Naive thymus-derived CD8-positive, alpha-beta T cell (primary cell): Measurements from ENCODE around the gene S100A7A. TPM values are rescaled to one million over a fixed set of nuclear protein-coding genes. Genes with fewer than 3 reads are reported as not detected.
A peak's percentile ranks its signal among the peaks of the same experiment; 100 is the strongest.
"Not testable (repeated sequence)": the region's sequence is repeated elsewhere in the genome, so short reads cannot be mapped to it uniquely, and the experiment has no call there.

Experiments used
- ATAC-seq, 2 donors: fragments of 150-1000 bp; cut with Tn5 transposase in 1 of 2; sonication (Bioruptor Pico), chemical (Tn5 transposase) in 1 of 2; 1 replicate in 1 of 2; 2 replicates in 1 of 2; pipeline ENCODE4 v1.10.0; 2021; ENCODE audit warnings: mild to moderate bottlenecking in 2 of 2, moderate library complexity in 2 of 2
- POLR2A ChIA-PET: fragments of 350-600 bp; sonication (Branson Sonifier 250); formaldehyde crosslinking; loops from one replicate; lab custom pipeline; 2021; ENCODE audit warnings: antibody characterized with exemption; lab: Charles Lee
- DNase-seq, 10 donors: peaks; one replicate each; pipeline versions ENCODE4 v3.0.0 to v3.0.0-alpha.2; 2020 to 2022
- H3K27ac Mint-ChIP-seq, 10 donors: one replicate each; pipeline ENCODE4 v1.8.0; 2020 to 2022; ENCODE audit warnings: mild to moderate bottlenecking in 10 of 10, mixed read lengths in 10 of 10, moderate library complexity in 4 of 10, inconsistent platforms in 1 of 10
- H3K27me3 Mint-ChIP-seq, 5 donors: one replicate each; pipeline ENCODE4 v1.8.0; 2021 to 2022; ENCODE audit warnings: mixed read lengths in 5 of 5
- H3K36me3 Mint-ChIP-seq, 3 donors: one replicate each; pipeline ENCODE4 v1.8.0; 2020 to 2022; ENCODE audit warnings: mixed read lengths in 3 of 3, mild to moderate bottlenecking in 2 of 3, inconsistent platforms in 1 of 3
- H3K4me1 Mint-ChIP-seq, 4 donors: one replicate each; pipeline ENCODE4 v1.8.0; 2021 to 2022; ENCODE audit warnings: mixed read lengths in 4 of 4
- H3K4me3 Mint-ChIP-seq, 10 donors: one replicate each; pipeline ENCODE4 v1.8.0; 2020 to 2022; ENCODE audit warnings: mild to moderate bottlenecking in 10 of 10, mixed read lengths in 10 of 10, moderate library complexity in 6 of 10, inconsistent platforms in 1 of 10
- H3K9me3 Mint-ChIP-seq, 9 donors: one replicate each; pipeline ENCODE4 v1.8.0; 2020 to 2022; ENCODE audit warnings: mixed read lengths in 9 of 9, mild to moderate bottlenecking in 3 of 9, inconsistent platforms in 1 of 9, moderate library complexity in 1 of 9
- polyA plus RNA-seq, 3 donors: library from polyadenylated mRNA; unstranded; fragments of 300-500 nt; fragmentation: Illumina TruSeq; gene quantifications; one replicate each; pipeline ENCODE4 v1.2.3, GENCODE V29; 2021
- total RNA-seq, 8 experiments: library from RNA in 2 of 8; stranded (reverse) in 2 of 8; gene quantifications; one replicate each; pipeline ENCODE4 v1.2.3 and lab custom pipeline; 2021 to 2026

S100A7A gene
- total and polyA plus RNA-seq, 5 experiments from 2014 or later, result not detected

- Mint-ChIP-seq H3K4me3 (no peak overlapping the region), H3K4me1 (no peaks in the 10 kb centered on the region), H3K27ac (no peak overlapping the region), H3K36me3 (peaks cover 0 to 4% (median 0%) of the 10 kb centered on the region in 3 donors), H3K9me3 (peaks cover 0 to 2% (median 0%) of the 10 kb centered on the region in 9 donors), H3K27me3 (peaks cover 15 to 35% (median 25%) of the 10 kb centered on the region in 5 donors)
- POLR2A ChIA-PET, result no interaction called here
- no peak for ATAC-seq
- no peak for DNase-seq
Observed at GRCh38 chr1:153456396-153456795, 40.1 kb downstream of the S100A7A start.

GRCh38 chr1:153459655-153460054 is 43.3 kb downstream of the S100A7A start:
- Mint-ChIP-seq H3K27me3 (peaks cover 10 to 39% (median 32%) of the 10 kb centered on the region in 5 donors), H3K4me1 (no peaks in the 10 kb centered on the region), H3K36me3 (peaks cover 0 to 3% (median 0%) of the 10 kb centered on the region in 3 donors), H3K9me3 (no peaks in the 10 kb centered on the region), H3K27ac (no peak overlapping the region), H3K4me3 (no peak overlapping the region)
- POLR2A ChIA-PET, result no interaction called here
- ATAC-seq, result no peak
- no peak for DNase-seq

GRCh38 chr1:153460551-153460950 is 44.2 kb downstream of the S100A7A start, which contains the start of gene S100A7:
Gene S100A7 (minus strand): TSS chr1:153460651. CDS start chr1:153459013, 1,638 bp downstream.
- no peak within 1 kb of the TSS for H3K4me3 Mint-ChIP-seq
- no peaks in the 10 kb centered on the region for H3K36me3 Mint-ChIP-seq
- H3K27me3 Mint-ChIP-seq, result peaks cover 11 to 36% (median 30%) of the 10 kb centered on the region in 5 donors

GRCh38 chr1:153462741-153463140 is 46.4 kb downstream of the S100A7A start:
- H3K9me3 Mint-ChIP-seq, H3K4me1 Mint-ChIP-seq, DNase-seq, H3K36me3 Mint-ChIP-seq, H3K27ac Mint-ChIP-seq, POLR2A ChIA-PET, ATAC-seq, H3K4me3 Mint-ChIP-seq: not testable (repeated sequence)
- H3K27me3 Mint-ChIP-seq, result peaks cover 14 to 26% (median 24%) of the 10 kb centered on the region in 5 donors

More at GRCh38 chr1:153460551-153460950, 44.2 kb downstream of the S100A7A start, which contains the start of gene S100A7:
- H3K27ac Mint-ChIP-seq, result no peak within 1 kb of the TSS
- ATAC-seq, result no peak
- DNase-seq, result no peak
- peaks cover 0 to under 1% (median 0%) of the 10 kb centered on the region in 4 donors for H3K4me1 Mint-ChIP-seq
- H3K9me3 Mint-ChIP-seq, result no peaks in the 10 kb centered on the region
- POLR2A ChIA-PET, result no interaction called here

GRCh38 chr1:153465811-153466636 is 49.7 kb downstream of the S100A7A start:
- ATAC-seq (peak; percentile 75 to 76), DNase-seq (peak; percentile 12 to 71 (median 51))
- peaks cover 0 to 4% (median 0%) of the 10 kb centered on the region in 4 donors for H3K4me1 Mint-ChIP-seq
- POLR2A ChIA-PET, result interaction anchor here (0.7 kb wide), 1 partner anchor 29 kb away, joined by 3 read pairs; no protein-coding TSS in a partner anchor
- H3K36me3 Mint-ChIP-seq, result peaks cover 0 to 6% (median 3%) of the 10 kb centered on the region in 3 donors
- peaks cover 11 to 27% (median 24%) of the 10 kb centered on the region in 5 donors for H3K27me3 Mint-ChIP-seq
- H3K4me3 Mint-ChIP-seq, result no peak overlapping the region
- H3K27ac Mint-ChIP-seq, result no peak overlapping the region
- peaks cover 0 to 9% (median 5%) of the 10 kb centered on the region in 9 donors for H3K9me3 Mint-ChIP-seq

- Mint-ChIP-seq H3K4me3 (no peak overlapping the region), H3K9me3 (peaks cover 0 to 15% (median 10%) of the 10 kb centered on the region in 9 donors), H3K36me3 (peaks cover 0 to 10% (median 3%) of the 10 kb centered on the region in 3 donors), H3K4me1 (peaks cover 0 to 4% (median 0%) of the 10 kb centered on the region in 4 donors), H3K27me3 (peaks cover 8 to 27% (median 24%) of the 10 kb centered on the region in 5 donors), H3K27ac (no peak overlapping the region)
- no peak for ATAC-seq
- POLR2A ChIA-PET, result no interaction called here
- no peak for DNase-seq
Observed at GRCh38 chr1:153466908-153467307, 50.6 kb downstream of the S100A7A start.

- no peak for ATAC-seq
- peaks cover 5 to 24% (median 17%) of the 10 kb centered on the region in 5 donors for H3K27me3 Mint-ChIP-seq
- H3K36me3 Mint-ChIP-seq, result peaks cover 2 to 36% (median 10%) of the 10 kb centered on the region in 3 donors
- no peak for DNase-seq
- peaks cover 0 to 3% (median under 1%) of the 10 kb centered on the region in 4 donors for H3K4me1 Mint-ChIP-seq
- POLR2A ChIA-PET, result no interaction called here
- H3K9me3 Mint-ChIP-seq, result peaks cover 3 to 37% (median 30%) of the 10 kb centered on the region in 9 donors
- H3K4me3 Mint-ChIP-seq, result no peak overlapping the region
- no peak overlapping the region for H3K27ac Mint-ChIP-seq
Observed at GRCh38 chr1:153470707-153471106, 54.4 kb downstream of the S100A7A start.

Other genes starting within 250 kb of the S100A7A start
- gene LELP1, start 213.1 kb upstream of the S100A7A start, total RNA-seq, result not detected
- not detected for gene LELP1, start 213.1 kb upstream of the S100A7A start, polyA plus RNA-seq
- not detected for gene PRR9, start 198.9 kb upstream of the S100A7A start, total RNA-seq
- gene PRR9, start 198.9 kb upstream of the S100A7A start, polyA plus RNA-seq, result not detected
- gene LORICRIN, start 156.8 kb upstream of the S100A7A start, total RNA-seq, result not detected
- not detected for gene LORICRIN, start 156.8 kb upstream of the S100A7A start, polyA plus RNA-seq
- gene PGLYRP3, start 103.6 kb upstream of the S100A7A start, total RNA-seq, result not detected
- gene PGLYRP3, start 103.6 kb upstream of the S100A7A start, polyA plus RNA-seq, result not detected
- gene PGLYRP4, start 67.7 kb upstream of the S100A7A start, total RNA-seq, result not detected
- not detected for gene PGLYRP4, start 67.7 kb upstream of the S100A7A start, polyA plus RNA-seq
- gene S100A9, start 58.7 kb upstream of the S100A7A start, total RNA-seq, result 1 to 10 TPM; 2.2 to 2.8 TPM
- 10 to 100 TPM in 2 of 3 donors, 1 to 10 TPM in 1; 5.0 to 18.8 (median 18.7) TPM for gene S100A9, start 58.7 kb upstream of the S100A7A start, polyA plus RNA-seq
- gene S100A12, start 40.9 kb upstream of the S100A7A start, total RNA-seq, result not detected
- gene S100A12, start 40.9 kb upstream of the S100A7A start, polyA plus RNA-seq, result 1 to 10 TPM in 1 of 3 donors, under 1 TPM in 1, not detected in 1; 0.44 to 1.7 TPM
- not detected for gene S100A8, start 25.4 kb upstream of the S100A7A start, total RNA-seq
- 10 to 100 TPM in 2 of 3 donors, 1 to 10 TPM in 1; 1.0 to 12.4 (median 11.6) TPM for gene S100A8, start 25.4 kb upstream of the S100A7A start, polyA plus RNA-seq
- not detected for gene S100A7, start 44.1 kb downstream of the S100A7A start, total RNA-seq
- not detected for gene S100A7, start 44.1 kb downstream of the S100A7A start, polyA plus RNA-seq
- gene S100A6, start 119.5 kb downstream of the S100A7A start, total RNA-seq, result 100 to 1,000 TPM; 223 to 232 TPM
- 100 to 1,000 TPM; 443 to 707 (median 568) TPM for gene S100A6, start 119.5 kb downstream of the S100A7A start, polyA plus RNA-seq
- 1 to 10 TPM in 1 of 2 experiments, not detected in 1; 1.4 TPM for gene S100A5, start 124.4 kb downstream of the S100A7A start, total RNA-seq
- gene S100A5, start 124.4 kb downstream of the S100A7A start, polyA plus RNA-seq, result under 1 TPM in 2 of 3 donors, not detected in 1; 0.63 to 0.78 TPM
- gene S100A4, start 129.3 kb downstream of the S100A7A start, total RNA-seq, result 100 to 1,000 TPM; 115 to 129 TPM
- 1,000 to 10,000 TPM in 1 of 3 donors, 100 to 1,000 TPM in 2; 421 to 1,131 (median 581) TPM for gene S100A4, start 129.3 kb downstream of the S100A7A start, polyA plus RNA-seq
- gene S100A3, start 132.7 kb downstream of the S100A7A start, total RNA-seq, result not detected
- gene S100A3, start 132.7 kb downstream of the S100A7A start, polyA plus RNA-seq, result not detected
- gene S100A2, start 149.3 kb downstream of the S100A7A start, total RNA-seq, result not detected
- gene S100A2, start 149.3 kb downstream of the S100A7A start, polyA plus RNA-seq, result not detected
- gene S100A16, start 196.6 kb downstream of the S100A7A start, total RNA-seq, result not detected
- gene S100A16, start 196.6 kb downstream of the S100A7A start, polyA plus RNA-seq, result not detected
- not detected for gene S100A14, start 199.8 kb downstream of the S100A7A start, total RNA-seq
- gene S100A14, start 199.8 kb downstream of the S100A7A start, polyA plus RNA-seq, result not detected
- gene S100A13, start 211.0 kb downstream of the S100A7A start, total RNA-seq, result 1 to 10 TPM; 5.3 to 6.0 TPM
- gene S100A13, start 211.0 kb downstream of the S100A7A start, polyA plus RNA-seq, result 1 to 10 TPM in 2 of 3 donors, under 1 TPM in 1; 0.94 to 1.9 (median 1.1) TPM
- not detected for gene S100A1, start 211.9 kb downstream of the S100A7A start, total RNA-seq
- not detected for gene S100A1, start 211.9 kb downstream of the S100A7A start, polyA plus RNA-seq
- gene CHTOP, start 217.5 kb downstream of the S100A7A start, total RNA-seq, result 100 to 1,000 TPM; 152 to 155 TPM
- 10 to 100 TPM; 45.2 to 74.7 (median 48.8) TPM for gene CHTOP, start 217.5 kb downstream of the S100A7A start, polyA plus RNA-seq
- 10 to 100 TPM; 28.2 to 30.7 TPM for gene SNAPIN, start 242.2 kb downstream of the S100A7A start, total RNA-seq
- 10 to 100 TPM; 66.6 to 77.4 (median 72.3) TPM for gene SNAPIN, start 242.2 kb downstream of the S100A7A start, polyA plus RNA-seq